ENCODE results near the gene DUSP14. TPM values are rescaled to one million over a fixed set of nuclear protein-coding genes. Genes with fewer than 3 reads are reported as not detected.

Gene DUSP14
- total and polyA plus RNA-seq, 2 of the 8 experiments (the other 6 are each of a cell fraction or from before 2014, with no cell fraction given) = 22.1 to 37.9 TPM

DNA sequence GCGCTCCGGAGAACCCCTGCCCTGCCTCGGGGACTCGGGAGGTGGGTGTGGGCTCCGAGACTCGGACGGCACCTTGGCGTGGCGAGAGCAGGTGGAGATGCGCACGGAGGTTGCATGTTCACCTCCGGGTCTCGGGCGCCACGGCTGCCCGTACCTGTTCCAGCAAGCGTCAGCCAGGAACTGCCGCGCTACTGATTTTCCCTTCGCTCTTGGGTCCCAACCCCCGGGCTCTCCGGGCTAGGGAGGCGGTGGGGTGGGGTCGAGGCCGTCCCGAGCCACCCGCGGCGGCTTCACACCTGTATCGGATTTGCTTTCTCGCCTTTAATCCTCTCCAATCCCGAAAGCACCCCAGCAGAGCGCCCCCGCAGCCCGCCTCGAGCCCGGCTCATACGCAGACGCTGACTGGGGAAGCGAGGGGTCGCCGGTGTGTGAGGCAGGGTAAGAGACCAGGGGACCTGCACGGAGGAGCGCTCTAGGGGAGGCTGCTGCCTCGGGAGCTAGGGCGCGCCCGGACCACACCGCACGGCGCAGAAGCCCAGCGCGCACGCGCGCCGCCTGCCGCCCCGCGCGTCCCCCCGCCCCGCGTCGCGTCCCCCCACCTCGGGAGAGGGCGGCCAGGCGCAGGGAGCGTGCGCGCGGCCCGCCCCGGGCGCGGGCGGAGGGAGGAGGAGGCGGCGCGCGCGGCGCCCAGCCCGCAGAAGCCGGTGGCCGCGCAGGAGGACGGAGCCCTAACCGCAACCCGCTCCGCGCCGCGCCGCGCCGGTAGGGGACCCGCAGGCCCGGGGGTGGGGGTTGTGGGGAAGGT is at the start of gene DUSP14 (continued):
- TF ChIP-seq FOSL1 (IDR thresholded peaks at IDR 0.05; ENCODE audit: insufficient read depth, low read depth, low read length) (no peak), CTCF (IDR thresholded peaks at IDR 0.05; ENCODE audit: control extremely low read depth in 1 of 3, insufficient read depth in 1 of 3, low read depth in 1 of 3, low read length in 3 of 3) (0 out of 4 replicates have a peak, but pooled peaks of 1 of the 3 experiments have one; percentile 2), CHD7 (IDR thresholded peaks at IDR 0.05; ENCODE audit: insufficient replicate concordance, low read length) (no peak), RBBP5 (IDR thresholded peaks at IDR 0.05; ENCODE audit: borderline replicate concordance, low read depth, low read length) (no peak; the same call in 1 of the 2 replicates)
- TF ChIP-seq, protein P1, sequence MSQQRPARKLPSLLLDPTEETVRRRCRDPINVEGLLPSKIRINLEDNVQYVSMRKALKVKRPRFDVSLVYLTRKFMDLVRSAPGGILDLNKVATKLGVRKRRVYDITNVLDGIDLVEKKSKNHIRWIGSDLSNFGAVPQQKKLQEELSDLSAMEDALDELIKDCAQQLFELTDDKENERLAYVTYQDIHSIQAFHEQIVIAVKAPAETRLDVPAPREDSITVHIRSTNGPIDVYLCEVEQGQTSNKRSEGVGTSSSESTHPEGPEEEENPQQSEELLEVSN (IDR thresholded peaks at IDR 0.05) = peak; percentile 71; the same call in 1 of the 2 replicates
